Common myeloid progenitor, CD34-positive (primary cell): ENCODE data around the gene EPHX1.

ENCODE experiments used
- CTCF ChIA-PET: fragments of 350-600 bp; sonication (Branson Sonifier 250); formaldehyde crosslinking; loops from one replicate; lab custom pipeline; 2021; ENCODE audit warnings: antibody characterized with exemption; lab: Charles Lee
- POLR2A ChIA-PET: fragments of 350-600 bp; sonication (Branson Sonifier 250); formaldehyde crosslinking; loops from one replicate; lab custom pipeline; 2021; ENCODE audit warnings: antibody characterized with exemption; lab: Charles Lee
- DNase-seq, 3 donors: peaks; one replicate each; pipeline versions ENCODE4 v3.0.0 to v3.0.0-alpha.2; 2013
- H3K27ac ChIP-seq, 2 experiments: 1 replicate in 1 of 2; 2 replicates in 1 of 2; pipeline ENCODE4 v1.7.0; 2013; ENCODE audit warnings: inconsistent platforms in 2 of 2, low read length in 2 of 2, mild to moderate bottlenecking in 2 of 2, low read depth in 1 of 2, moderate library complexity in 1 of 2; ENCODE audit not compliant: severe bottlenecking in 2 of 2, insufficient read depth in 1 of 2, poor library complexity in 1 of 2
- H3K27me3 ChIP-seq, 5 experiments: replicated peaks in 2 of 5; 1 replicate in 3 of 5; 2 replicates in 2 of 5; pipeline versions ENCODE4 v1.6.1 to v1.7.0; 2013; ENCODE audit warnings: low read length in 4 of 5, mild to moderate bottlenecking in 2 of 5, moderate library complexity in 2 of 5, inconsistent platforms in 1 of 5; ENCODE audit not compliant: insufficient read depth in 5 of 5, control insufficient read depth in 4 of 5
- H3K36me3 ChIP-seq, 4 experiments: 1 replicate in 2 of 4; 2 replicates in 2 of 4; pipeline versions ENCODE4 v1.6.1 to v1.7.0; 2013; ENCODE audit warnings: low read length in 3 of 4, control low read depth in 1 of 4, mild to moderate bottlenecking in 1 of 4; ENCODE audit not compliant: control insufficient read depth in 4 of 4, insufficient read depth in 4 of 4
- H3K4me1 ChIP-seq, 4 experiments: 1 replicate in 3 of 4; 2 replicates in 1 of 4; pipeline versions ENCODE4 v1.6.1 to v1.7.1; 2013; ENCODE audit warnings: low read length in 3 of 4, mild to moderate bottlenecking in 3 of 4, control low read depth in 1 of 4, inconsistent platforms in 1 of 4, moderate library complexity in 1 of 4; ENCODE audit not compliant: control insufficient read depth in 4 of 4, insufficient read depth in 4 of 4; ENCODE audit errors: control extremely low read depth in 1 of 4
- H3K4me3 ChIP-seq, 7 experiments: 1 replicate in 4 of 7; 2 replicates in 3 of 7; pipeline versions ENCODE4 v1.5.1 to v1.7.0; 2013; ENCODE audit warnings: mild to moderate bottlenecking in 7 of 7, low read length in 6 of 7, moderate library complexity in 6 of 7, inconsistent platforms in 2 of 7, low read depth in 2 of 7, control low read depth in 1 of 7; ENCODE audit not compliant: insufficient read depth in 4 of 7, control insufficient read depth in 1 of 7; ENCODE audit errors: extremely low read depth in 1 of 7
- H3K9me3 ChIP-seq, 5 experiments: 1 replicate in 4 of 5; 2 replicates in 1 of 5; pipeline versions ENCODE4 v1.6.1 to v1.7.1; 2013; ENCODE audit warnings: low read length in 4 of 5, mild to moderate bottlenecking in 2 of 5, inconsistent platforms in 1 of 5, low read depth in 1 of 5, moderate library complexity in 1 of 5; ENCODE audit not compliant: control insufficient read depth in 4 of 5, insufficient read depth in 2 of 5; ENCODE audit errors: control extremely low read depth in 1 of 5
- WGBS: methylation state at CpG from one replicate; pipeline ENCODE4 v1.1.5; 2013; ENCODE audit not compliant: insufficient coverage; 5-methylcytosine and 5-hydroxymethylcytosine counted together

EPHX1 gene

GRCh38 chr1:225880636-225881035 lies 70.7 kb downstream of the EPHX1 start:
- no peaks in the 10 kb centered on the region for H3K9me3 ChIP-seq
- ChIA-PET CTCF (interaction anchor here (0.5 to 2.0 kb wide), 16 partner anchors 11 to 406 kb away, joined by 3 to 7 read pairs (median 4); no protein-coding TSS in a partner anchor), POLR2A (no interaction called here)
- no peak for DNase-seq
- H3K27me3 ChIP-seq: no peaks in the 10 kb centered on the region
- peak overlapping the region in 5 of 7 experiments; percentile 89 to 98 (median 95) for H3K4me3 ChIP-seq
- WGBS: 36% methylated on average over 5 of the region's 5 CpGs
- peaks cover 0 to 21% (median 13%) of the 10 kb centered on the region in 4 experiments for H3K36me3 ChIP-seq
- H3K4me1 ChIP-seq: peaks cover 7 to 54% (median 47%) of the 10 kb centered on the region in 4 experiments
- H3K27ac ChIP-seq: peak overlapping the region; percentile 50 to 91

- DNase-seq: peak in 2 of 3 donors; percentile 70 to 84
- POLR2A ChIA-PET: interaction anchor here (0.6 to 1.4 kb wide), 2 partner anchors 15 to 104 kb away, joined by 3 to 4 read pairs; partner anchors contain the start of gene SRP9
- no peaks in the 10 kb centered on the region for H3K27me3 ChIP-seq
- H3K9me3 ChIP-seq: no peaks in the 10 kb centered on the region
- peaks cover 0 to 18% (median 10%) of the 10 kb centered on the region in 4 experiments for H3K36me3 ChIP-seq
- peak overlapping the region; percentile 74 to 91 for H3K27ac ChIP-seq
- WGBS: 5% methylated on average over 19 of the region's 25 CpGs
- H3K4me3 ChIP-seq: peak overlapping the region; percentile 85 to 98 (median 92)
- CTCF ChIA-PET: interaction anchor here (0.5 to 2.1 kb wide), 22 partner anchors 9 to 399 kb away, joined by 3 to 8 read pairs (median 4); no protein-coding TSS in a partner anchor
- peaks cover 7 to 51% (median 47%) of the 10 kb centered on the region in 4 experiments for H3K4me1 ChIP-seq
Measured at GRCh38 chr1:225881081-225881958, 71.4 kb downstream of the EPHX1 start.

GRCh38 chr1:225881959-225882693 lies 72.2 kb downstream of the EPHX1 start, which contains the start of gene TMEM63A:
TSS of gene TMEM63A (minus strand) at chr1:225882380. CDS start at chr1:225877580, 4,800 bp downstream.
- H3K9me3 ChIP-seq: no peaks in the 10 kb centered on the region
- under 1% methylated on average over 56 of the region's 64 CpGs for WGBS
- peaks cover 0 to 2% (median 1%) of the 10 kb centered on the region in 5 experiments for H3K27me3 ChIP-seq
- peak; percentile 88 to 94 (median 93) for DNase-seq
- peak within 1 kb of the TSS; percentile 74 to 91 for H3K27ac ChIP-seq
- peak within 1 kb of the TSS; percentile 85 to 98 (median 92) for H3K4me3 ChIP-seq
- ChIA-PET POLR2A (interaction anchor here (0.6 to 1.8 kb wide), 3 partner anchors 16 to 105 kb away, joined by 3 to 4 read pairs (median 4); partner anchors contain the start of genes PYCR2 and SRP9), CTCF (interaction anchor here (0.6 to 2.1 kb wide), 20 partner anchors 9 to 229 kb away, joined by 3 to 8 read pairs (median 4); partner anchors contain the start of genes LEFTY2 and SRP9)
- H3K4me1 ChIP-seq: peaks cover 7 to 50% (median 47%) of the 10 kb centered on the region in 4 experiments
- H3K36me3 ChIP-seq: peaks cover 0 to 12% (median 5%) of the 10 kb centered on the region in 4 experiments

- Histone ChIP-seq H3K9me3 (no peaks in the 10 kb centered on the region), H3K27ac (peak overlapping the region in 1 of 2 experiments; percentile 91), H3K4me3 (peak overlapping the region; percentile 85 to 98 (median 92)), H3K4me1 (peaks cover 7 to 48% (median 42%) of the 10 kb centered on the region in 4 experiments), H3K36me3 (peaks cover 0 to 5% (median under 1%) of the 10 kb centered on the region in 4 experiments), H3K27me3 (peaks cover 0 to 3% (median 2%) of the 10 kb centered on the region in 5 experiments)
- DNase-seq: peak in 2 of 3 donors; percentile 62 to 67
- ChIA-PET POLR2A (interaction anchor here (0.7 to 1.8 kb wide), 3 partner anchors 41 to 106 kb away, joined by 4 read pairs; partner anchors contain the start of genes PYCR2 and SRP9), CTCF (interaction anchor here (0.6 to 2.1 kb wide), 21 partner anchors 9 to 360 kb away, joined by 3 to 8 read pairs (median 3); partner anchors contain the start of genes LEFTY2 and SRP9)
- 8% methylated on average over 44 of the region's 63 CpGs for WGBS
Measured at GRCh38 chr1:225882694-225883615, 73.0 kb downstream of the EPHX1 start.

GRCh38 chr1:225883616-225884265 lies 73.8 kb downstream of the EPHX1 start:
- no peaks in the 10 kb centered on the region for H3K9me3 ChIP-seq
- CTCF ChIA-PET: interaction anchor here (0.8 to 2.1 kb wide), 8 partner anchors 10 to 110 kb away, joined by 3 to 7 read pairs (median 4); no protein-coding TSS in a partner anchor
- no peaks in the 10 kb centered on the region for H3K36me3 ChIP-seq
- POLR2A ChIA-PET: interaction anchor here (0.6 to 1.8 kb wide), 3 partner anchors 41 to 101 kb away, joined by 3 to 4 read pairs (median 4); partner anchors contain the start of gene PYCR2
- peaks cover 0 to 3% (median 2%) of the 10 kb centered on the region in 5 experiments for H3K27me3 ChIP-seq
- no peak for DNase-seq
- peak overlapping the region in 1 of 7 experiments; percentile 92 for H3K4me3 ChIP-seq
- 80% methylated on average over 3 of the region's 11 CpGs for WGBS
- H3K4me1 ChIP-seq: peaks cover 7 to 40% (median 34%) of the 10 kb centered on the region in 4 experiments
- H3K27ac ChIP-seq: no peak overlapping the region
